HepG2 (cell line): ENCODE measurements around the gene PRR20C. TPM values are rescaled to one million over a fixed set of nuclear protein-coding genes. Genes with fewer than 3 reads are reported as not detected.

Source experiments
- ATAC-seq: fragments of 200-7000 bp; cut with Tn5 transposase; 3 replicates; pipeline ENCODE4 v1.9.1; 2020; ENCODE audit warnings: mild to moderate bottlenecking, moderate library complexity
- BruUV-seq: library from RNA; stranded (reverse); fragments of 400-500 nt; replicated peaks from 2 replicates; lab custom pipeline; 2021; lab: Mats Ljungman, UMichigan
- CTCF ChIA-PET: fragments of 300-600 bp; formaldehyde crosslinking; extraction: SDS; loops from one replicate; lab custom pipeline; 2021; ENCODE audit warnings: low total read pairs, inconsistent platforms, low intra/inter-chr PET ratio; lab: Yijun Ruan, JAX
- POLR2A ChIA-PET: fragments of 350-600 bp; sonication (Branson Sonifier 250); formaldehyde crosslinking; loops from one replicate; lab custom pipeline; 2020; ENCODE audit warnings: antibody characterized with exemption, inconsistent platforms; lab: Yijun Ruan, JAX
- DNase-seq: peaks from one replicate; pipeline ENCODE4 v3.0.0-alpha.2; 2015; ENCODE audit warnings: low spot score
- FAIRE-seq: peaks from 3 replicates; lab custom pipeline; 2011; peaks lifted over from hg19 to GRCh38; lab: Jason Lieb, UNC
- H2AFZ ChIP-seq: one replicate; pipeline ENCODE4 v1.6.1; 2011; ENCODE audit warnings: low read length, inconsistent platforms
- H3K27ac ChIP-seq: fragments of 300-600 bp; 3 replicates; pipeline ENCODE4 v1.8.0; 2011; ENCODE audit warnings: mixed run types, mild to moderate bottlenecking, mixed read lengths, low read length, inconsistent platforms; ENCODE audit not compliant: insufficient read depth; ENCODE audit errors: extremely low read length
- H3K27me3 ChIP-seq, 2 experiments: fragments of 200-600 bp in 1 of 2; 2 replicates in 1 of 2; 3 replicates in 1 of 2; pipeline versions ENCODE4 v1.6.0 to v1.8.0; 2011; ENCODE audit warnings: low read length in 2 of 2, mild to moderate bottlenecking in 2 of 2, moderate library complexity in 2 of 2, inconsistent platforms in 1 of 2; ENCODE audit not compliant: insufficient read depth in 2 of 2, control insufficient read depth in 1 of 2
- H3K36me3 ChIP-seq, 2 experiments: fragments of 200-600 bp in 1 of 2; replicated peaks in 1 of 2; 2 replicates in 1 of 2; 3 replicates in 1 of 2; pipeline versions ENCODE4 v1.5.1 to v1.8.0; 2011; ENCODE audit warnings: low read length in 2 of 2, inconsistent platforms in 1 of 2; ENCODE audit not compliant: insufficient read depth in 2 of 2, control insufficient read depth in 1 of 2
- H3K4me1 ChIP-seq: 2 replicates; pipeline ENCODE4 v1.5.1; 2012; ENCODE audit warnings: low read length, inconsistent platforms; ENCODE audit not compliant: insufficient read depth
- H3K4me2 ChIP-seq: 2 replicates; pipeline ENCODE4 v1.6.0; 2011; ENCODE audit warnings: low read depth, low read length, inconsistent platforms
- H3K4me3 ChIP-seq, 3 experiments: fragments of 200-600 bp in 1 of 3; sonication (generic), shearing (Covaris generic) in 1 of 3; replicated peaks in 1 of 3; 2 replicates each; pipeline ENCODE4 v1.5.1; 2011 to 2016; ENCODE audit warnings: low read length in 3 of 3, inconsistent platforms in 2 of 3, low read depth in 2 of 3, mild to moderate bottlenecking in 2 of 3, control low read depth in 1 of 3, mixed read lengths in 1 of 3; ENCODE audit not compliant: insufficient read depth in 1 of 3
- H3K79me2 ChIP-seq: one replicate; pipeline ENCODE4 v1.6.1; 2011; ENCODE audit warnings: low read length, inconsistent platforms; ENCODE audit not compliant: insufficient read depth
- H3K9ac ChIP-seq: 2 replicates; pipeline ENCODE4 v1.6.0; 2011; ENCODE audit warnings: mild to moderate bottlenecking, low read depth, low read length, inconsistent platforms; ENCODE audit not compliant: insufficient read depth
- H3K9me3 ChIP-seq: 2 replicates; pipeline ENCODE4 v1.5.1; 2012; ENCODE audit warnings: mild to moderate bottlenecking, low read length
- H4K20me1 ChIP-seq: 2 replicates; pipeline ENCODE4 v1.6.0; 2011; ENCODE audit warnings: inconsistent platforms, mild to moderate bottlenecking, low read length, moderate library complexity; ENCODE audit not compliant: insufficient read depth
- BATF2 ChIP-seq: sonication (generic); formaldehyde crosslinking; IDR thresholded peaks from 2 replicates; pipeline ENCODE4 v1.8.0; 2022; ENCODE audit warnings: mild to moderate bottlenecking, missing genetic modification reagents, moderate library complexity
- BRD4 ChIP-seq: sonication (generic); formaldehyde crosslinking; IDR thresholded peaks from 2 replicates; pipeline ENCODE4 v1.4.0; 2020; ENCODE audit warnings: missing genetic modification reagents
- CERS6 ChIP-seq: sonication (generic); formaldehyde crosslinking; IDR thresholded peaks from 2 replicates; pipeline ENCODE4 v1.5.0; 2020; ENCODE audit warnings: missing genetic modification reagents
- HES4 ChIP-seq: sonication (generic); formaldehyde crosslinking; IDR thresholded peaks from 2 replicates; pipeline ENCODE4 v1.9.0; 2021; ENCODE audit warnings: mild to moderate bottlenecking, missing genetic modification reagents, borderline replicate concordance
- HNF4A ChIP-seq: sonication (generic); formaldehyde crosslinking; IDR thresholded peaks from 2 replicates; pipeline ENCODE4 v1.4.0; 2020; ENCODE audit warnings: missing genetic modification reagents
- ISL2 ChIP-seq: sonication (generic); formaldehyde crosslinking; IDR thresholded peaks from 2 replicates; pipeline ENCODE4 v1.5.0; 2020; ENCODE audit warnings: missing genetic modification reagents
- KDM6A ChIP-seq: IDR thresholded peaks from 2 replicates; pipeline ENCODE4 v1.6.1; 2016; ENCODE audit warnings: low read depth
- MBD4 ChIP-seq: IDR thresholded peaks from 2 replicates; pipeline ENCODE4 v1.6.1; 2012; ENCODE audit warnings: low read length, inconsistent platforms, borderline replicate concordance
- MIER2 ChIP-seq: IDR thresholded peaks from 2 replicates; pipeline ENCODE4 v1.6.1; 2016; ENCODE audit warnings: missing biosample characterization, missing genetic modification reagents
- TCF7L2 ChIP-seq: IDR thresholded peaks from 2 replicates; pipeline ENCODE4 v1.6.1; 2011; ENCODE audit warnings: mild to moderate bottlenecking, low read depth, low read length, moderate library complexity
- YEATS4 ChIP-seq: sonication (generic); formaldehyde crosslinking; IDR thresholded peaks from 2 replicates; pipeline ENCODE4 v1.4.0; 2020; ENCODE audit warnings: missing genetic modification reagents, borderline replicate concordance
- ZBTB42 ChIP-seq: sonication (generic); formaldehyde crosslinking; IDR thresholded peaks from 2 replicates; pipeline ENCODE4 v1.5.0; 2020; ENCODE audit warnings: mild to moderate bottlenecking, missing genetic modification reagents
- ZBTB8A ChIP-seq: sonication (generic); formaldehyde crosslinking; IDR thresholded peaks from 2 replicates; pipeline ENCODE4 v1.4.0; 2020; ENCODE audit warnings: mild to moderate bottlenecking, low read depth, missing genetic modification reagents, borderline replicate concordance
- ZNF207 ChIP-seq: fragments of 450-650 bp; IDR thresholded peaks from 2 replicates; pipeline ENCODE4 v1.6.1; 2016; ENCODE audit warnings: antibody characterized with exemption, borderline replicate concordance
- ZNF746 ChIP-seq: sonication (generic); formaldehyde crosslinking; IDR thresholded peaks from 2 replicates; pipeline ENCODE4 v1.8.0; 2022; ENCODE audit warnings: mild to moderate bottlenecking, missing genetic modification reagents
- ZNF749 ChIP-seq: sonication (generic); formaldehyde crosslinking; IDR thresholded peaks from 2 replicates; pipeline ENCODE4 v1.8.0; 2022; ENCODE audit warnings: mild to moderate bottlenecking, missing genetic modification reagents, moderate library complexity, borderline replicate concordance
- WGBS: methylation state at CpG from one replicate; pipeline ENCODE4 v1.1.6; 2017; ENCODE audit warnings: low lambda C conversion rate; 5-methylcytosine and 5-hydroxymethylcytosine counted together
- in situ Hi-C: cut with HindIII; loops from 2 replicates; pipeline ENCODE4 v1.10.0; 2017; ENCODE audit warnings: low pct_unique_long_range_greater_than_20kb; ENCODE audit not compliant: extremely low pct_ligation_motif_present
- intact Hi-C: fragments of 100-400 bp; cut with micrococcal nuclease; formaldehyde crosslinking; loops from one replicate; pipeline ENCODE4 v1.10.0; 2022; ENCODE audit not compliant: unreplicated experiment
- polyA plus RNA-seq, 8 experiments: library from polyadenylated mRNA; depleted of rRNA in 3 of 8; stranded (reverse) in 7 of 8; unstranded in 1 of 8; fragments of >200 nt; fragmentation: Illumina TruSeq in 4 of 8; extraction: Trizol in 4 of 8; gene quantifications; 2 replicates each; pipeline versions ENCODE4 v1.2.1 to v1.2.3, GENCODE V29; 2011 to 2016; ENCODE audit warnings: low read depth in 4 of 8, missing spikeins in 1 of 8, mixed read lengths in 1 of 8; ENCODE audit not compliant: insufficient read depth in 1 of 8
- total RNA-seq, 5 experiments: library from RNA; depleted of rRNA; stranded (reverse); fragments of >200 nt; fragmentation: Illumina TruSeq; extraction: Trizol; gene quantifications; 2 replicates each; pipeline ENCODE4 v1.2.3, GENCODE V29; 2016; ENCODE audit warnings: low read depth in 1 of 5
- TF ChIP-seq, protein P1 (sequence below): sonication (generic); formaldehyde crosslinking; IDR thresholded peaks from 2 replicates; pipeline ENCODE4 v1.4.0; 2020; ENCODE audit warnings: missing genetic modification reagents
- TF ChIP-seq, protein P2 (sequence below): fragments of 450-650 bp; IDR thresholded peaks from 2 replicates; pipeline ENCODE4 v1.6.1; 2017; ENCODE audit warnings: mild to moderate bottlenecking

The PRR20C gene
- total and polyA plus RNA-seq, 2 of the 13 experiments (the other 11 are each of a cell fraction or from before 2014, with no cell fraction given), result not detected

- 11% methylated on average over 1 of the region's 1 CpG for WGBS
- CTCF ChIA-PET, result no interaction called here
- Histone ChIP-seq H3K4me3 (no peak overlapping the region), H3K9ac (no peak overlapping the region), H3K4me2 (no peak overlapping the region), H3K27ac (no peak overlapping the region), H3K36me3 (no peaks in the 10 kb centered on the region), H2AFZ (no peak overlapping the region), H3K27me3 (no peaks in the 10 kb centered on the region), H3K4me1 (no peaks in the 10 kb centered on the region), H3K79me2 (no peaks in the 10 kb centered on the region), H3K9me3 (peaks cover 32% of the 10 kb centered on the region), H4K20me1 (no peaks in the 10 kb centered on the region)
- in situ Hi-C loops (no loop called here), intact Hi-C loops (no loop called here)
- POLR2A ChIA-PET, result no interaction called here
- TF ChIP-seq, protein P1, sequence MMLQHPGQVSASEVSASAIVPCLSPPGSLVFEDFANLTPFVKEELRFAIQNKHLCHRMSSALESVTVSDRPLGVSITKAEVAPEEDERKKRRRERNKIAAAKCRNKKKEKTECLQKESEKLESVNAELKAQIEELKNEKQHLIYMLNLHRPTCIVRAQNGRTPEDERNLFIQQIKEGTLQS, result no peak
- TF ChIP-seq TCF7L2 (no peak), KDM6A (CRISPR knock-in tag) (no peak), MBD4 (no peak), BRD4 (CRISPR knock-in tag) (no peak), ZBTB8A (no peak), ZBTB42 (CRISPR knock-in tag) (no peak), ZNF746 (CRISPR knock-in tag) (no peak), ZNF749 (no peak), MIER2 (CRISPR knock-in tag) (no peak), ZNF207 (no peak), BATF2 (CRISPR knock-in tag) (no peak), HNF4A (CRISPR knock-in tag) (no peak), HES4 (CRISPR knock-in tag) (no peak), YEATS4 (no peak), ISL2 (CRISPR knock-in tag) (no peak), CERS6 (CRISPR knock-in tag) (no peak)
- TF ChIP-seq, protein P2, sequence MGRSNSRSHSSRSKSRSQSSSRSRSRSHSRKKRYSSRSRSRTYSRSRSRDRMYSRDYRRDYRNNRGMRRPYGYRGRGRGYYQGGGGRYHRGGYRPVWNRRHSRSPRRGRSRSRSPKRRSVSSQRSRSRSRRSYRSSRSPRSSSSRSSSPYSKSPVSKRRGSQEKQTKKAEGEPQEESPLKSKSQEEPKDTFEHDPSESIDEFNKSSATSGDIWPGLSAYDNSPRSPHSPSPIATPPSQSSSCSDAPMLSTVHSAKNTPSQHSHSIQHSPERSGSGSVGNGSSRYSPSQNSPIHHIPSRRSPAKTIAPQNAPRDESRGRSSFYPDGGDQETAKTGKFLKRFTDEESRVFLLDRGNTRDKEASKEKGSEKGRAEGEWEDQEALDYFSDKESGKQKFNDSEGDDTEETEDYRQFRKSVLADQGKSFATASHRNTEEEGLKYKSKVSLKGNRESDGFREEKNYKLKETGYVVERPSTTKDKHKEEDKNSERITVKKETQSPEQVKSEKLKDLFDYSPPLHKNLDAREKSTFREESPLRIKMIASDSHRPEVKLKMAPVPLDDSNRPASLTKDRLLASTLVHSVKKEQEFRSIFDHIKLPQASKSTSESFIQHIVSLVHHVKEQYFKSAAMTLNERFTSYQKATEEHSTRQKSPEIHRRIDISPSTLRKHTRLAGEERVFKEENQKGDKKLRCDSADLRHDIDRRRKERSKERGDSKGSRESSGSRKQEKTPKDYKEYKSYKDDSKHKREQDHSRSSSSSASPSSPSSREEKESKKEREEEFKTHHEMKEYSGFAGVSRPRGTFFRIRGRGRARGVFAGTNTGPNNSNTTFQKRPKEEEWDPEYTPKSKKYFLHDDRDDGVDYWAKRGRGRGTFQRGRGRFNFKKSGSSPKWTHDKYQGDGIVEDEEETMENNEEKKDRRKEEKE, result no peak
- ATAC-seq (no peak), DNase-seq (no peak), FAIRE-seq (no peak)
- no TSS peak for BruUV-seq
Measured at GRCh38 chr13:57191667-57192066, 37.8 kb downstream of the PRR20C start.
